ENCODE data around the gene GPA33. TPM values are rescaled to one million over a fixed set of nuclear protein-coding genes. Genes with fewer than 3 reads are reported as not detected.

GPA33 gene
- total and polyA plus RNA-seq, 2 experiments from 2014 or later: 1.5 to 5.8 TPM

DNA sequence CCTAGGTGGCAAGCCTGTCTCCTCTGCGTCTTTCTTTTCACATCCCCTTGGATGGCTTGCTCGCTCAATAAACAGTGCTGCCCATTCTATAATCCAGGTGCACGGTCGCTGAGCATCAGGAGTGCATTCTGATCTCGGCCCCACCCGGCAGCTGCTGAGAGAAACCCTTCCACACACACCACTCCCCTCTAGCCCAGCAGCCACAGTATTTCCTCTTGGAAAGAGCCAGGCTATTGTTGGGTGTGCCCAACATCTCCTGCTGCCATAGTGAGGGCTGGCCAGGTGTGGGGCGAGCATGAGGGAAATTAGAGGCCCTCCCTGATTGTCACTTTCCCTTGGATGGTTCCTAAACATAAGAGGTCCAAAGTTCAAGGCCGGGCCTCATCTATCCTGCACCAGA lies 24.7 kb downstream of the GPA33 start:
- DNase-seq (ENCODE audit: low spot score): no peak
- no peaks in the 10 kb centered on the region for H3K9me3 ChIP-seq (ENCODE audit: low read depth)
- no peak overlapping the region for H3K4me2 ChIP-seq
- H3K27me3 ChIP-seq: no peaks in the 10 kb centered on the region
- H2AFZ ChIP-seq: no peak overlapping the region
- 87% methylated on average over 8 of the region's 8 CpGs for WGBS (ENCODE audit: low lambda C conversion rate, missing lambda C conversion rate)
- no peaks in the 10 kb centered on the region for H3K36me3 ChIP-seq (replicated peaks; ENCODE audit: insufficient read depth, low read depth)
- no peak overlapping the region for H3K27ac ChIP-seq
- no peaks in the 10 kb centered on the region for H4K20me1 ChIP-seq (ENCODE audit: insufficient read depth, poor library complexity, severe bottlenecking)
- TF ChIP-seq, protein P1, sequence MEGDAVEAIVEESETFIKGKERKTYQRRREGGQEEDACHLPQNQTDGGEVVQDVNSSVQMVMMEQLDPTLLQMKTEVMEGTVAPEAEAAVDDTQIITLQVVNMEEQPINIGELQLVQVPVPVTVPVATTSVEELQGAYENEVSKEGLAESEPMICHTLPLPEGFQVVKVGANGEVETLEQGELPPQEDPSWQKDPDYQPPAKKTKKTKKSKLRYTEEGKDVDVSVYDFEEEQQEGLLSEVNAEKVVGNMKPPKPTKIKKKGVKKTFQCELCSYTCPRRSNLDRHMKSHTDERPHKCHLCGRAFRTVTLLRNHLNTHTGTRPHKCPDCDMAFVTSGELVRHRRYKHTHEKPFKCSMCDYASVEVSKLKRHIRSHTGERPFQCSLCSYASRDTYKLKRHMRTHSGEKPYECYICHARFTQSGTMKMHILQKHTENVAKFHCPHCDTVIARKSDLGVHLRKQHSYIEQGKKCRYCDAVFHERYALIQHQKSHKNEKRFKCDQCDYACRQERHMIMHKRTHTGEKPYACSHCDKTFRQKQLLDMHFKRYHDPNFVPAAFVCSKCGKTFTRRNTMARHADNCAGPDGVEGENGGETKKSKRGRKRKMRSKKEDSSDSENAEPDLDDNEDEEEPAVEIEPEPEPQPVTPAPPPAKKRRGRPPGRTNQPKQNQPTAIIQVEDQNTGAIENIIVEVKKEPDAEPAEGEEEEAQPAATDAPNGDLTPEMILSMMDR (IDR thresholded peaks at IDR 0.05; ENCODE audit: poor library complexity): no peak
- TF ChIP-seq EZH2phosphoT487 (IDR thresholded peaks at IDR 0.05; ENCODE audit: low read depth, severe bottlenecking, unreplicated experiment) (no peak), EZH2 (IDR thresholded peaks at IDR 0.05; ENCODE audit: borderline replicate concordance) (no peak)
- no peaks in the 10 kb centered on the region for H3K79me2 ChIP-seq
- H3K4me1 ChIP-seq (ENCODE audit: insufficient read depth): no peaks in the 10 kb centered on the region
- H3K4me3 ChIP-seq: no peak overlapping the region
- H3K9me2 ChIP-seq (replicated peaks; ENCODE audit: insufficient read depth): no peaks in the 10 kb centered on the region

DNA sequence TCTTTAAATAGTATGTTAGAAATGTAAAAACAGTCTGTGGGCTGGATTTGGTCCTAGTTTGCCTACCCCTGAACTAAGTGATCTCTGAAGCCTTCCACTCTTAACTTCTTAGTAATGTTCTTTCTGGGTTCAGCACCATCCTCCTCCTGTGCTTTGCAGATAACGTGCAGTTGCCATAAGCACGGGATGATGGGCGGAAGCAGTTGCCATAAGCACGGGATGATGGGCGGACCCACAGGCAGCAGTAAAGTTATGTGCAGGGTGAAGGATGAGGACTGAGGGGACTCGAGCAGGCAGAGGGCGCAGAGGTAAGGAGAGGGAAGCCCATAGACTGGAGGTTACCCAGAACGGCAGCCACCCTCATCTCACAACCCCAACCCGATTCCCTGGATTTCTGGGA lies 25.6 kb downstream of the GPA33 start:
- Histone ChIP-seq H3K36me3 (replicated peaks; ENCODE audit: insufficient read depth, low read depth) (no peaks in the 10 kb centered on the region), H3K27me3 (no peaks in the 10 kb centered on the region), H2AFZ (no peak overlapping the region), H3K4me3 (no peak overlapping the region), H3K9me2 (replicated peaks; ENCODE audit: insufficient read depth) (no peaks in the 10 kb centered on the region), H3K4me2 (no peak overlapping the region), H3K4me1 (ENCODE audit: insufficient read depth) (no peaks in the 10 kb centered on the region), H4K20me1 (ENCODE audit: insufficient read depth, poor library complexity, severe bottlenecking) (no peaks in the 10 kb centered on the region), H3K27ac (no peak overlapping the region), H3K79me2 (no peaks in the 10 kb centered on the region), H3K9me3 (ENCODE audit: low read depth) (no peaks in the 10 kb centered on the region)
- TF ChIP-seq EZH2 (IDR thresholded peaks at IDR 0.05; ENCODE audit: borderline replicate concordance) (no peak), EZH2phosphoT487 (IDR thresholded peaks at IDR 0.05; ENCODE audit: low read depth, severe bottlenecking, unreplicated experiment) (no peak)
- TF ChIP-seq, protein P1 (IDR thresholded peaks at IDR 0.05; ENCODE audit: poor library complexity): no peak
- 85% methylated on average over 9 of the region's 9 CpGs for WGBS (ENCODE audit: low lambda C conversion rate, missing lambda C conversion rate)
- no peak for DNase-seq (ENCODE audit: low spot score)

DNA sequence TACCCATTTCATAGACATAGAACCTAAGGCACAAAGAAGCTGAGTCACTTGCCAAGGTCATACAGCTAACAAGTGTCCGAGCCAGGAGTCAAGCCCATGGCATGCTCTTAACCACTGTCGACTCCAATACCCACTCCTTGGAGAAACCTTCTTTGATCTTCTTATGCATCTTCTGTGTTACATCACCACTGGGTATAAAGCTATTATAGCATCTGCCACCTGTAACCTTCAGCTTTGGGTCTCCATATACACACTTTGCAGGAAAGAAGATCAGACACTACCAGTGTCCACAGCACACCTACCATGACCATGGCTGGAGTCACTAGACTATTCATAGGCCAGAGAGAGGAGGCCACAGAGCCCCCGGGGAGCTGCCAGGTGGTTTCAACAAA lies 29.1 kb downstream of the GPA33 start:
- Histone ChIP-seq H3K9me3 (ENCODE audit: low read depth) (no peaks in the 10 kb centered on the region), H4K20me1 (ENCODE audit: insufficient read depth, poor library complexity, severe bottlenecking) (no peaks in the 10 kb centered on the region), H3K27ac (no peak overlapping the region), H3K9me2 (replicated peaks; ENCODE audit: insufficient read depth) (no peaks in the 10 kb centered on the region), H3K4me3 (no peak overlapping the region), H3K27me3 (no peaks in the 10 kb centered on the region), H2AFZ (no peak overlapping the region), H3K79me2 (no peaks in the 10 kb centered on the region), H3K4me1 (ENCODE audit: insufficient read depth) (no peaks in the 10 kb centered on the region), H3K4me2 (no peak overlapping the region), H3K36me3 (replicated peaks; ENCODE audit: insufficient read depth, low read depth) (no peaks in the 10 kb centered on the region)
- TF ChIP-seq, protein P1 (IDR thresholded peaks at IDR 0.05; ENCODE audit: poor library complexity): no peak
- TF ChIP-seq EZH2 (IDR thresholded peaks at IDR 0.05; ENCODE audit: borderline replicate concordance) (no peak), EZH2phosphoT487 (IDR thresholded peaks at IDR 0.05; ENCODE audit: low read depth, severe bottlenecking, unreplicated experiment) (no peak)
- DNase-seq (ENCODE audit: low spot score): no peak
- 91% methylated on average over 3 of the region's 3 CpGs for WGBS (ENCODE audit: low lambda C conversion rate, missing lambda C conversion rate)
